DMS153 treated with DMSO at 0.1 percent for 48 hours (cell line): ENCODE data around the gene DCAF8.

Experiments used
- DNase-seq: peaks from one replicate; lab custom pipeline; 2025; ENCODE audit not compliant: unreplicated experiment; lab: John Stamatoyannopoulos, UW

Gene DCAF8

DNA sequence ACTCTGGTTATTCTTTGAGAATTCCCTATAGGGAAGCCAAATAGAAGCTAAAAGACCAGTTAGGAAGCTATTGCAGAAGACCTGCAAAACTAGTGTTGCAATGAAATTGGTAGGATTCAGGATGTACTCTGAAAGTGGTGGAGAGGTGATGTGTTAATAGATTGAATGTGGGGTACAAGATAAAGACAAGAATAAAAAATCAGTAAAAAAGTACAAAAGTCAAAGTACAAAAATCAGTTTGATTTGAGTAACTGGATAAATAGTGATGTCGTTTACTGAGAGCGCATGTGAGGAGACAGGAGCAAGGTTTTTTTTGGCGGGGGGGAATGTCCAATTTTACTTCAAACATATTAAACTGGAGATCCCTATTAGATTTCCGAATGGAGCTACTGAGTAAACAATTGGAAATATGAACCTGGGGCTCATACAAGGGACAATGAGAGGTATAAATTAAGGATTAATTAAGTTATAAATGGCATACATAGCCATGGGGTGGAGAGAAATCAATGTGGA lies 2.5 kb upstream of the DCAF8 start:
- DNase-seq, result no peak

GRCh38 chr1:160261556-160261892 lies 825 bp downstream of the DCAF8 start:
- DNase-seq, result peak; percentile 60

DNA sequence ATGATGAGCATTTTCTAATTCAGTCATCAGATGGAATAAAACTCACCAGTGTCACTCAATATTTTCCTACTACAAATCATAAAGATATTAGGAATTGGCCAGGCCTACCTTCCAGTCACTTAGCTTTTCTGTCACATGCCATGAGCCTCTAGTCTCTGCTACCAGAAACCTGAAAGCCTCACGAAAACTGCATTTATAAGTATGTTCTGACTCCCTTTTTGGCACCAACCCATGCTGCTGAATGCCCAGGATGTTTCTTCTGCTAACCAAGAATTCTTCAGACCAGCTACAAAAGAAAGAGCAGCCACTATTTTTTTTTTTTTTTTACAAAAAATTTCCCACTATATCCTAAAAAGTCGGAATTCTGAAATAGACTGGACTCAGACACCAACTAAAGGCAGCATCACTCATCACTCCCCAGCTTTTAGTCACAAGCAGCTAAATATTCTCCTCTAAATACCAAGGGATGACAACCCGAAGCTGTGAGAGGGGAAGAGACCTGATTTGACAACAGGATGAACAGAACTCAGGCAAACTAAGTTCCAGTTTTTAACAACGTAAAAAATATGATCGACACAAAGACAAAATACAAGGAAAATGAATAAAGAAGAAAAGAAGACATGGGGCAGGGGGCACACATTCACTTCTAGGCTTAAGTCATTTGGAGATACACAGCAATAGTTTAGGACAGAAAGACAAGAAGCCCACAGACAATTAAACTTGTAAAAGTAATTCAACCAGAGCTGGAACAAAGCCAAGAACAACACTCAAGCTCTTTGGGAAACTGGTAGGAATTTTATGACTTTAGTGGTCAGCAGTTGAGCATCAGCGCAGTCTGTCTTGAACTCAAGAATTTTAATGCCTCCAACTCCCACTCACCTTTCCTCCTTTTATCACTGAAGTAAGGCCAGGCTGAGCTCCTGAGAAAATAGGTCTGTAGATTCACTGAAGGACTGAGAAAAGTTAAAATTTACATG lies 1.7 kb downstream of the DCAF8 start:
- no peak for DNase-seq

- no peak for DNase-seq
These were observed 4.1 kb downstream of the DCAF8 start for GRCh38 chr1:160258177-160258798.

GRCh38 chr1:160257411-160258015 lies 4.8 kb downstream of the DCAF8 start:
- no peak for DNase-seq

DNA sequence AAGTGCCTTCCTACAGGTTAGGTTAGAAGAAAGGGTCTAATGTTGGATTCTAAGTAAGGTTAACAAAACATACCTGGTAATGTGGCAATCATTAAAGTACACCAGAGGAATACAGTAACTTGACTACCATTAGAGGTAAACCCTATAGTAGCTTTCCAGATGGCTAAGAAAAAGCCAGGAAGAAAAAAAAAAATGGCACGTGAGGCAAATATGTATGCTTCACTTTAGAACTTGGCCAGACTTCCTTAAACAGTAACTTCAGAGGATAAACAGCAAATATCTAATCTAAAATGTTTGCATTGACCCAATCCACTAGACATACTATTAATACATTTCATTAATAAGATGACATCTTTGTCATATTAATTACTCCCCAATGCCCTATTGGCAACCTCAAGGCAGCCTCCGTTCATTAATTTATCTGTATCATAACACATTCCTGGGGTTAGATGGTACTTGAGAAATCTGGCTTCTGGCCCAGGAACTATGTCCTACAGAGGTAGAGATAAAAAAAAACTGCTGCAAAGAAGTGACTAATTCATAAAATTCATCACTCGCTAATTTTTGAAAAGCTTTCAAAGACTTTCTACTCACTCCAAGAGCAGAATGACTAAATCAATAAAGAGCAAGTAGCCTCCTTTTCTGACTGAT lies 5.8 kb downstream of the DCAF8 start:
- no peak for DNase-seq

DNA sequence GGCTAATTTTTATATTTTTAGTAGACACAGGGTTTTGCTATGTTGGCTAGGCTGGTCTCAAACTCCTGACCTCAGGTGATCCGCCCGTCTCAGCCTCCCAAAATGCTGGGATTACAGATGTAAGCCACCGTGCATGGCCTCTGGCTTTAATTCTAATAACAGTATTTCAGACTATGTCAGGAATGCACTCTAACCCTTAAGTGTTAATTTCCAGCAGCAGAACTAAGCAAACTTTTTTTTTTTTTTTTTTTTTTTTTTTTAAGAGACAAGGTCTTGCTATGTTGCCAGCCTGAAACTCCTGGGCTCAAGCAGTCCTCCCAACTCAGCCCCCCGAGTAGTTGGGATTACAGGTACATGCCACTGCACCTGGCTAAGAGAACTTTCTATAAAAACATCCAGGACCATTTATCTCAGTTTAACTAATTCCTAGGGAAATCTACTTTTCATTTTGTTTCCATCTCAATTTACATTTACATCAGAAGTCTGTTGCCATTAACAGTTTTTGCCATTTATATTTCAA lies 6.5 kb downstream of the DCAF8 start:
- DNase-seq, result no peak

GRCh38 chr1:160251687-160252526 lies 10.4 kb downstream of the DCAF8 start:
- peak; percentile 53 for DNase-seq

DNA sequence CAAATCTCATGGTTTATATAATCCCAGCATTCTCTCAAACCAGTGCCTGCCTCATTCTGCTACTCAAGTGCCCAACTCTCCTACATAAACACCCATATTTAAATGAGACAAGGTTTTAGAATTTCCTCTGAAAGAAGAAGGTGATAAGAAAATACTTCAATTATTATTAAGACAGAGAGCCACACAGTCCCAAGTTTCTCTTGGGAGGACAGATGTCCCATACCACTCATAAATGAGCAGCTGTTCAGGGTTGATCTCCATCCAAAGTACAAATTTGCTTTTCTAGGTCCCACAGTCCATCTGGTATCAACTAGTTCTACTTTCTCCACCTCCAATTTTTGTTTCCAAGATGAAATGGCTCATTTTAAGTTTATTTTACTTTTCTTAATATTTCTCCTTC lies 11.3 kb downstream of the DCAF8 start:
- no peak for DNase-seq

DNA sequence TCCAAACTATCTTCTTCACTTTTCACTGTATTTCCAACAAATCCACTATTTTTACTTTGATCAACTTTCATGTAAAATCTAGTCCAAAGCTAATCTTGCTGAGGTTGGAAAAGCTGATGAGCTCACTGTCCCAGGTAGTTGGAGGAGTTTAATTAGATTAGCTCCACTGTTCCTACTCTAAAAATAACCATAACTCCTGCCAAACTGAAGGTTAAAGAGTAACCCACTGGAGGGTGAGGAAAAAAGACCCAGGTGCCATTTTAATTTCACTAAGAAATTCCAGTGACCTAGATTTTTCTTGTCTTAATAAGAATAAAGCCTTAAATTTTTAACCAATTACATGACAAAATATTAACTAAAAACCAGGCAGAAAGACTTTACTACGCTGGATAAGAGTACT lies 15.3 kb downstream of the DCAF8 start:
- DNase-seq, result no peak

GRCh38 chr1:160245434-160245833 lies 16.9 kb downstream of the DCAF8 start:
- no peak for DNase-seq

- no peak for DNase-seq
These were observed 18.1 kb downstream of the DCAF8 start for GRCh38 chr1:160244209-160244608.

GRCh38 chr1:160243767-160244166 lies 18.6 kb downstream of the DCAF8 start:
- DNase-seq, result no peak

- DNase-seq, result no peak
These were observed 22.6 kb downstream of the DCAF8 start for GRCh38 chr1:160239582-160240299.

DNA sequence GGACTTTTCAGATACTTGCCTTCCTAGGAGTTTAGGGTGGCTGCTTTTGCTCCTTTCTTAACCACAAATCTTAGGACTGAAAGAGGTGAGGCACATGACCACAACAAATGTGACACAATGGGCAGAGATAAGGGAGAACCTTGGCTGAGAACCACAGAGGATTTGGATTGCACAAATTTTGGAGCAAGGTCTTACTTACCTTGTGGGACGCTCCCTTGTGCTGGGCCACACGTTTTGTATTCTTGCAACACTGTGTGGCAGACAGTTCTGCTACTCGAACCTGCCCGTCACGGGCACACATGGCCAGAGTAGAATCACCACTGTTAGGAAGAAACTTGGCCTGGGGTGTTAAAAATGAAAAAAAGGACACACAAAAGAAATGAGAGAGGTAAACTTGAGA lies 23.9 kb downstream of the DCAF8 start:
- no peak for DNase-seq

DNA sequence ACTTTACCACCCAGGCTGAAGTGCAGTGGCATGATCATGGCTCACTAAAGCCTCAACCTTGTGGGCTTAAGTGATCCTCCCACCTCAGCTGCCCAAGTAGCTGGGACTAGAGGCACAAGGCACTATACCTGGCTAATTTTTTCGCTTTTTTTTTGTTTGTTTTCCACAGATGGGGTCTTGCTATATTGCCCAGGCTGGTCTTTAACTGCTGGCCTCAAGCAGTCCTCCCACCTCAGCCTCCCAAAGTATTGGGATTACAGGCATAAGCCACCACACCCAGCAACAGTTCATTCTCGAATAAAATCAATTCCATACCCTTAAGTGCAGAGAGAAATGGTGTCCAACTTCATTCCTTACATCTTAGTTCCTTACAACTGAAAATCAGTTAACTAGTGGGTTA lies 24.8 kb downstream of the DCAF8 start:
- DNase-seq, result no peak

DNA sequence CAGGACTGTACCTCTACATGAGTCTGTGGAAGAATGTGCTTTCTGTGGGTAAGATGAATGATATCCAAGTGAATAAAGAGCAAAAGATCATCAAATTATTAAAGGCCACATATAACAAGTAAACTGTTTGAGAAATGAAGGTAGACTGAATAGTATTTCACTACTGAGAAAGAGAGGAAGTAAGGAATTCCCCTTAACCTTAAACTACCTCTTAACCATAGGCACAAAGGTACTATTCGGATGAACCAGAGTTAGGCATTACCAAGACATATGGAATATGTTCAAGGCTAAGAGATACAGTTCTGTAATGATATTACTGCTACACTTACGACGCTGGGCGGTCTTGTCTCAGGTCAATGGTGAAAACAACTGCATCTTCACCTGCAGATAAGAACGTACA lies 25.5 kb downstream of the DCAF8 start:
- DNase-seq, result no peak

GRCh38 chr1:160232911-160233310 lies 29.4 kb downstream of the DCAF8 start:
- no peak for DNase-seq

- no peak for DNase-seq
These were observed 33.9 kb downstream of the DCAF8 start for GRCh38 chr1:160228431-160228830.

GRCh38 chr1:160227561-160227960 lies 34.8 kb downstream of the DCAF8 start:
- DNase-seq, result no peak
